Measurements from ENCODE around the gene EXOC6B. TPM values are rescaled to one million over a fixed set of nuclear protein-coding genes. Genes with fewer than 3 reads are reported as not detected.

Gene EXOC6B
- total and polyA plus RNA-seq, 2 of the 8 experiments (the other 6 are each of a cell fraction or from before 2014, with no cell fraction given), result 13.5 to 33.0 TPM

DNA sequence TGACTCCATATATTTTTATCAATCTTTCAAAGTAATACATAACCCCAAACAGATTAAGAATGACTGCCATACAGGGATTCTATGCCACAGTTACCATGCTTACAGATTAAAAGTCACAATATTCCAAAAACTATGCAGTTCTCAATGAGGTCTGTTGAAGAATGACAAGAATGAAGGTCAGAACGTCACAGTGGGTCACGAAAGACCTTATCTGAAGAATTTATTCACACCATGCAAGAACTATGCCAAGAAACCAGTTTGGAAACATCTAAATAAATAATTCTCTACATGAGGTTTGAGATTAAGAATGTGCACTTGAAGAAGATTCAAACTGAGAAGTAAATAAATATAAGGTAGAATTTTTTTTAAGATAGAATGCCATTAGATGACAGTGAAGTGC, 253.3 kb downstream of the EXOC6B start (continued):
- TF ChIP-seq, protein P1, sequence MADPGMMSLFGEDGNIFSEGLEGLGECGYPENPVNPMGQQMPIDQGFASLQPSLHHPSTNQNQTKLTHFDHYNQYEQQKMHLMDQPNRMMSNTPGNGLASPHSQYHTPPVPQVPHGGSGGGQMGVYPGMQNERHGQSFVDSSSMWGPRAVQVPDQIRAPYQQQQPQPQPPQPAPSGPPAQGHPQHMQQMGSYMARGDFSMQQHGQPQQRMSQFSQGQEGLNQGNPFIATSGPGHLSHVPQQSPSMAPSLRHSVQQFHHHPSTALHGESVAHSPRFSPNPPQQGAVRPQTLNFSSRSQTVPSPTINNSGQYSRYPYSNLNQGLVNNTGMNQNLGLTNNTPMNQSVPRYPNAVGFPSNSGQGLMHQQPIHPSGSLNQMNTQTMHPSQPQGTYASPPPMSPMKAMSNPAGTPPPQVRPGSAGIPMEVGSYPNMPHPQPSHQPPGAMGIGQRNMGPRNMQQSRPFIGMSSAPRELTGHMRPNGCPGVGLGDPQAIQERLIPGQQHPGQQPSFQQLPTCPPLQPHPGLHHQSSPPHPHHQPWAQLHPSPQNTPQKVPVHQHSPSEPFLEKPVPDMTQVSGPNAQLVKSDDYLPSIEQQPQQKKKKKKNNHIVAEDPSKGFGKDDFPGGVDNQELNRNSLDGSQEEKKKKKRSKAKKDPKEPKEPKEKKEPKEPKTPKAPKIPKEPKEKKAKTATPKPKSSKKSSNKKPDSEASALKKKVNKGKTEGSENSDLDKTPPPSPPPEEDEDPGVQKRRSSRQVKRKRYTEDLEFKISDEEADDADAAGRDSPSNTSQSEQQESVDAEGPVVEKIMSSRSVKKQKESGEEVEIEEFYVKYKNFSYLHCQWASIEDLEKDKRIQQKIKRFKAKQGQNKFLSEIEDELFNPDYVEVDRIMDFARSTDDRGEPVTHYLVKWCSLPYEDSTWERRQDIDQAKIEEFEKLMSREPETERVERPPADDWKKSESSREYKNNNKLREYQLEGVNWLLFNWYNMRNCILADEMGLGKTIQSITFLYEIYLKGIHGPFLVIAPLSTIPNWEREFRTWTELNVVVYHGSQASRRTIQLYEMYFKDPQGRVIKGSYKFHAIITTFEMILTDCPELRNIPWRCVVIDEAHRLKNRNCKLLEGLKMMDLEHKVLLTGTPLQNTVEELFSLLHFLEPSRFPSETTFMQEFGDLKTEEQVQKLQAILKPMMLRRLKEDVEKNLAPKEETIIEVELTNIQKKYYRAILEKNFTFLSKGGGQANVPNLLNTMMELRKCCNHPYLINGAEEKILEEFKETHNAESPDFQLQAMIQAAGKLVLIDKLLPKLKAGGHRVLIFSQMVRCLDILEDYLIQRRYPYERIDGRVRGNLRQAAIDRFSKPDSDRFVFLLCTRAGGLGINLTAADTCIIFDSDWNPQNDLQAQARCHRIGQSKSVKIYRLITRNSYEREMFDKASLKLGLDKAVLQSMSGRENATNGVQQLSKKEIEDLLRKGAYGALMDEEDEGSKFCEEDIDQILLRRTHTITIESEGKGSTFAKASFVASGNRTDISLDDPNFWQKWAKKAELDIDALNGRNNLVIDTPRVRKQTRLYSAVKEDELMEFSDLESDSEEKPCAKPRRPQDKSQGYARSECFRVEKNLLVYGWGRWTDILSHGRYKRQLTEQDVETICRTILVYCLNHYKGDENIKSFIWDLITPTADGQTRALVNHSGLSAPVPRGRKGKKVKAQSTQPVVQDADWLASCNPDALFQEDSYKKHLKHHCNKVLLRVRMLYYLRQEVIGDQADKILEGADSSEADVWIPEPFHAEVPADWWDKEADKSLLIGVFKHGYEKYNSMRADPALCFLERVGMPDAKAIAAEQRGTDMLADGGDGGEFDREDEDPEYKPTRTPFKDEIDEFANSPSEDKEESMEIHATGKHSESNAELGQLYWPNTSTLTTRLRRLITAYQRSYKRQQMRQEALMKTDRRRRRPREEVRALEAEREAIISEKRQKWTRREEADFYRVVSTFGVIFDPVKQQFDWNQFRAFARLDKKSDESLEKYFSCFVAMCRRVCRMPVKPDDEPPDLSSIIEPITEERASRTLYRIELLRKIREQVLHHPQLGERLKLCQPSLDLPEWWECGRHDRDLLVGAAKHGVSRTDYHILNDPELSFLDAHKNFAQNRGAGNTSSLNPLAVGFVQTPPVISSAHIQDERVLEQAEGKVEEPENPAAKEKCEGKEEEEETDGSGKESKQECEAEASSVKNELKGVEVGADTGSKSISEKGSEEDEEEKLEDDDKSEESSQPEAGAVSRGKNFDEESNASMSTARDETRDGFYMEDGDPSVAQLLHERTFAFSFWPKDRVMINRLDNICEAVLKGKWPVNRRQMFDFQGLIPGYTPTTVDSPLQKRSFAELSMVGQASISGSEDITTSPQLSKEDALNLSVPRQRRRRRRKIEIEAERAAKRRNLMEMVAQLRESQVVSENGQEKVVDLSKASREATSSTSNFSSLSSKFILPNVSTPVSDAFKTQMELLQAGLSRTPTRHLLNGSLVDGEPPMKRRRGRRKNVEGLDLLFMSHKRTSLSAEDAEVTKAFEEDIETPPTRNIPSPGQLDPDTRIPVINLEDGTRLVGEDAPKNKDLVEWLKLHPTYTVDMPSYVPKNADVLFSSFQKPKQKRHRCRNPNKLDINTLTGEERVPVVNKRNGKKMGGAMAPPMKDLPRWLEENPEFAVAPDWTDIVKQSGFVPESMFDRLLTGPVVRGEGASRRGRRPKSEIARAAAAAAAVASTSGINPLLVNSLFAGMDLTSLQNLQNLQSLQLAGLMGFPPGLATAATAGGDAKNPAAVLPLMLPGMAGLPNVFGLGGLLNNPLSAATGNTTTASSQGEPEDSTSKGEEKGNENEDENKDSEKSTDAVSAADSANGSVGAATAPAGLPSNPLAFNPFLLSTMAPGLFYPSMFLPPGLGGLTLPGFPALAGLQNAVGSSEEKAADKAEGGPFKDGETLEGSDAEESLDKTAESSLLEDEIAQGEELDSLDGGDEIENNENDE (IDR thresholded peaks at IDR 0.05; ENCODE audit: insufficient replicate concordance, low read length), result no peak
- no peak for TF ChIP-seq RBBP5 (IDR thresholded peaks at IDR 0.05; ENCODE audit: borderline replicate concordance, low read depth, low read length)
